Measurements from ENCODE around the gene ZIK1.

GRCh38 chr19:57583521-57584416 lies at the start of gene ZIK1:
- TF ChIP-seq CTCF (IDR thresholded peaks at IDR 0.05) = no peak
- TF ChIP-seq POLR2A (IDR thresholded peaks at IDR 0.05) = no peak

All from testis (tissue), 2 donors.